AG04450 (cell line): ENCODE measurements around the gene HSPB6. TPM values are rescaled to one million over a fixed set of nuclear protein-coding genes. Genes with fewer than 3 reads are reported as not detected.

Experiments used
- CTCF ChIA-PET: fragments of 300-600, 350-600 bp; formaldehyde crosslinking; extraction: SDS; loops from one replicate; lab custom pipeline; 2022; ENCODE audit warnings: antibody characterized with exemption, inconsistent platforms; lab: Charles Lee
- POLR2A ChIA-PET: fragments of 350-600 bp; formaldehyde crosslinking; extraction: SDS; loops from one replicate; lab custom pipeline; 2021; ENCODE audit warnings: antibody characterized with exemption, inconsistent platforms; lab: Yijun Ruan, JAX
- DNase-seq: peaks from one replicate; pipeline ENCODE4 v3.0.0-alpha.2; 2011; ENCODE audit warnings: low read depth, low spot score
- H3K27ac ChIP-seq: one replicate; pipeline ENCODE4 v1.5.1; 2012; ENCODE audit warnings: low read depth, low read length, control low read depth
- H3K27me3 ChIP-seq: one replicate; pipeline ENCODE4 v1.6.0; 2012; ENCODE audit warnings: low read length; ENCODE audit not compliant: control insufficient read depth, insufficient read depth
- H3K4me3 ChIP-seq: 2 replicates; pipeline ENCODE4 v1.5.1; 2011; ENCODE audit warnings: mild to moderate bottlenecking, low read depth, low read length, control low read depth
- H3K9me3 ChIP-seq: 2 replicates; pipeline ENCODE4 v1.5.1; 2012; ENCODE audit warnings: low read length; ENCODE audit not compliant: control insufficient read depth, insufficient read depth
- polyA plus RNA-seq: library from polyadenylated mRNA; depleted of rRNA; stranded (reverse); fragments of >200 nt; gene quantifications from 2 replicates; pipeline ENCODE4 v1.2.3, GENCODE V29; 2011
- TF ChIP-seq, protein P1 (sequence below): IDR thresholded peaks from 2 replicates; pipeline ENCODE4 v1.5.1; 2011; ENCODE audit warnings: low read depth, low read length, control low read depth, inconsistent platforms

The HSPB6 gene
- polyA plus RNA-seq, 1 experiment: 31.7 TPM

DNA sequence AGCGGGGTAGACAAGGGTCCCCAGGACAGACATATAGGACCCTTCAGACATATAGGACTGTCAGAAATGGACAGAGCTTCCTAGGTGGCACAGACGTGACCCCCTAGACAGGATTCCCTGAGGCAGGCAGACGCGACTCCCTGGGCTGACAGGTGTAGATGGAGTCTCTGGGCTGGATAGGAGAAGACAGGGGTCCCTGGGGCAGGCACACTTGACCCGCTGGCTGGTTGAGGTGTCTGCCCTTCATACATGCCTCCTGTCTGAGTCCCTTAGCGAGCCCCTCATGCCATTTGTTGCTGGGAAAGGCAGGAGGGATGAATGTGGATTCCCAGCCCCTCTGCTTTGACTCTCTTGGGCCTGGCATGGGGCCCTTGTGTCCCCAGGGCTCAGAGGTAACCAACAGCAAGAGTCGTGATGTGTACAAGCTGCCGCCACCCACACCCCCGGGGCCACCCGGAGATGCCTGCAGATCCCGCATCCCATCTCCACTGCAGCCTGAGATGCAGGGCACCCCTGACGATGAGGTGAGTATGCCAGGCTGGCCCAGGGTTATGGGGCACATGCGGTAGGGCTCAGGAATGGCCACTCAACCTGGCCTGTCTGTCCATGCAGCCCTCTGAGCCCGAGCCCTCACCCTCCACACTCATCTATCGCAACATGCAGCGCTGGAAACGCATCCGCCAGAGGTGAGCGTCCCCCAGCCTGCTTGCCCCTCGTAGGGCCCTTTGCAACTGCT, 3.0 kb downstream of the HSPB6 start:
- H3K4me3 ChIP-seq: no peak overlapping the region
- no peak for DNase-seq
- TF ChIP-seq, protein P1, sequence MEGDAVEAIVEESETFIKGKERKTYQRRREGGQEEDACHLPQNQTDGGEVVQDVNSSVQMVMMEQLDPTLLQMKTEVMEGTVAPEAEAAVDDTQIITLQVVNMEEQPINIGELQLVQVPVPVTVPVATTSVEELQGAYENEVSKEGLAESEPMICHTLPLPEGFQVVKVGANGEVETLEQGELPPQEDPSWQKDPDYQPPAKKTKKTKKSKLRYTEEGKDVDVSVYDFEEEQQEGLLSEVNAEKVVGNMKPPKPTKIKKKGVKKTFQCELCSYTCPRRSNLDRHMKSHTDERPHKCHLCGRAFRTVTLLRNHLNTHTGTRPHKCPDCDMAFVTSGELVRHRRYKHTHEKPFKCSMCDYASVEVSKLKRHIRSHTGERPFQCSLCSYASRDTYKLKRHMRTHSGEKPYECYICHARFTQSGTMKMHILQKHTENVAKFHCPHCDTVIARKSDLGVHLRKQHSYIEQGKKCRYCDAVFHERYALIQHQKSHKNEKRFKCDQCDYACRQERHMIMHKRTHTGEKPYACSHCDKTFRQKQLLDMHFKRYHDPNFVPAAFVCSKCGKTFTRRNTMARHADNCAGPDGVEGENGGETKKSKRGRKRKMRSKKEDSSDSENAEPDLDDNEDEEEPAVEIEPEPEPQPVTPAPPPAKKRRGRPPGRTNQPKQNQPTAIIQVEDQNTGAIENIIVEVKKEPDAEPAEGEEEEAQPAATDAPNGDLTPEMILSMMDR: no peak
- H3K27ac ChIP-seq: no peak overlapping the region
- H3K27me3 ChIP-seq: no peaks in the 10 kb centered on the region
- ChIA-PET POLR2A (no interaction called here), CTCF (interaction anchor here (0.6 kb wide), 1 partner anchor 8 kb away, joined by 7 read pairs; the partner anchor contains the start of genes PSENEN and U2AF1L4)
- H3K9me3 ChIP-seq: no peaks in the 10 kb centered on the region

DNA sequence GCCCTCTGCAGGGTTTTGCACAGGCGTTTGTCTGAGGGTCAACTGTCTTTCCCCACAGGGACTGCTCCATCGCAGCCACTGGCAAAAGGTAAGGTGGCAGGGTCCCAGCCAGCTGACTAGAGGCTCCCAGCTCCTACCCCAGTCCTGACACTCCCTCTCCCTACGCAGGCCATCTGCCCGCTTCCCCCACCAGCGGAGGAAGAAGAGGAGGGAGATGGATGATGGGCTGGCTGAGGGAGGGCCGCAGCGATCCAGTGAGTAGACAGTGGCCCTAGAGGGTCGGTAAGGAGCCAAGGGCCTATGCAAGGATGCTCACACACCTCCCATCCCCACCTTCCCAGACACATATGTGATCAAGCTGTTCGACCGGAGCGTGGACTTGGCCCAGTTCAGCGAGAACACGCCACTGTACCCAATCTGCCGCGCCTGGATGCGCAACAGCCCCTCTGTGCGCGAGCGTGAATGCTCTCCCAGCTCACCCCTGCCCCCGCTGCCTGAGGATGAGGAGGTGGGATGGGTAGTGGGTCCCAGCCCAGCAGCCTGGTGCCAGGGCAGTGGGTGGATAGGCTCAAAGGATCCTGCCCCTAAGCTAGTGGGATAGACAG, 4.0 kb downstream of the HSPB6 start:
- ChIA-PET POLR2A (interaction anchor here (0.6 kb wide), 1 partner anchor 12 kb away, joined by 3 read pairs; no protein-coding TSS in a partner anchor), CTCF (interaction anchor here (1.2 kb wide), 1 partner anchor 67 kb away, joined by 5 read pairs; no protein-coding TSS in a partner anchor)
- Histone ChIP-seq H3K27ac (no peak overlapping the region), H3K9me3 (no peaks in the 10 kb centered on the region), H3K27me3 (no peaks in the 10 kb centered on the region), H3K4me3 (no peak overlapping the region)
- DNase-seq: no peak
- TF ChIP-seq, protein P1: no peak

DNA sequence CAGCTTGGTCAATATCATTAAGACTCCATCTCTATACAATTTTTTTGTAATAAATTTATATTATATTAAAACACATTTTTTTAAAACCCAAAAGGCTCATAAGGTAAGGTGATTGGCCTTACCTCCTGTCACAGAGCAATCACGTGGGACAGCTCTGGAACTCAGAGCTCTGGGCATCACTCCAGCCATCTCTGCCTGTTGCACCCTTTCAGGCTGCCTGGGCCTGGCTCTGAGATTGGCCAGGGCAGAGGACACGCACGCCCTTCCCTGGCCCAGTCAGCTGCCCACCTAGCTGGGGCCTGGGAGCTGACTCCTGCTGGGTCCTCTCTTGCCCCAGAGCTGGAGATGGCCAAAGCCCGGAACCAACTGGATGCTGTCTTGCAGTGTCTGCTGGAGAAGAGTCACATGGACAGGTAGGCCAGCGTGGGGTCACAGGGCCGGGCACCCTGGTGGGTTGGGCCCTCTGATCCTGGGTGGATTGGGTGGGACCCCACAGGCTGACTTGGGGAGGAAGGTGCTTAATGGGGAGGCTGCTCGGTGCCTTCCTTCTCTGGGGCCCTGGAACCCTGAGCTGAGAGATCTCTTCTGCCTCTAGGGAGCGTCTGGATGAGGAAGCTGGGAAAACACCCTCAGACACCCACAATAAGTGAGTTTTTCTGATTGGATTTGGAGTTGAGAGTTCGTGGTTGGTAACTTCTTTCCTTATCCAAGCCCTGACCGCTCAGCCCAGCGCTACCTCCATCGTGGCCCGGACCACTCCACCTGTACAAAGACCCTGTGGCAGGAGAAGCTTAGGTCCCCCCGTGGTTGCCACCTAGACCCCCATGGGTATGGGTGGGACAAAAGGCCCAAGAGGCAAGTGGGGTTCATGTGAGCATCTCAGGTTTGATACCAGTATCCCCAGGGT, 4.7 kb downstream of the HSPB6 start:
- ChIA-PET POLR2A (interaction anchor here (0.6 kb wide), 1 partner anchor 11 kb away, joined by 3 read pairs; no protein-coding TSS in a partner anchor), CTCF (interaction anchor here (1.2 kb wide), 1 partner anchor 68 kb away, joined by 5 read pairs; no protein-coding TSS in a partner anchor)
- TF ChIP-seq, protein P1: no peak
- no peaks in the 10 kb centered on the region for H3K27me3 ChIP-seq
- H3K4me3 ChIP-seq: no peak overlapping the region
- no peaks in the 10 kb centered on the region for H3K9me3 ChIP-seq
- no peak overlapping the region for H3K27ac ChIP-seq
- DNase-seq: no peak

DNA sequence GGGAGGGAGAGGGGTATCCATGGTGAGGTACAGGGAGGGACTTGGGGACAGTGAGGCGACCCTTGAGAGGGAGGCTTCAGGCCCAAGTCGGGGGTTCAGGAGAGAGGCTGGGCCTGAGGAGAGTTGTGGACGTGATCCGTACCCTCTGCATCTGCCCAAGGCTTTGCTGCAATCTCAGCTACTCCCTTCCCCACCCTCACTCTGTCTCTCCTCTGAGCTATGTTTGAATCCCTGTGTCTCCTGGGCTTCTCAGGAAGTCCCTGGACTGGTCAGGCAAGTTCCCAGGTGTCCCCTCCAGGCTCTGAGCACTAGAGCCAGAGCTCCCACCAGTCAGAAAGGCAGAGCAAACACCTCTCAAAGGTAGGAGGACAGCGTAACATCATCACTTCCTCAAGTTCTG, 6.7 kb downstream of the HSPB6 start:
- no peak overlapping the region for H3K27ac ChIP-seq
- H3K9me3 ChIP-seq: no peaks in the 10 kb centered on the region
- POLR2A ChIA-PET: no interaction called here
- no peak overlapping the region for H3K4me3 ChIP-seq
- CTCF ChIA-PET: no interaction called here
- no peak for DNase-seq
- no peaks in the 10 kb centered on the region for H3K27me3 ChIP-seq
- TF ChIP-seq, protein P1: no peak
